Vein endothelial cell (primary cell): ENCODE results near the gene POLK. TPM values are rescaled to one million over a fixed set of nuclear protein-coding genes. Genes with fewer than 3 reads are reported as not detected.

Experiments
- small RNA-seq: library from RNA; depleted of rRNA; stranded (forward); fragments of <200 nt; gene quantifications from one replicate; pipeline ENCODE3, GENCODE V24; 2012
- total RNA-seq: library from RNA; depleted of rRNA; stranded (reverse); fragments of >200 nt; gene quantifications from 2 replicates; pipeline ENCODE4 v1.2.3, GENCODE V29; 2012

POLK gene
- total RNA-seq, result 29.1 and 37.7 TPM in 2 replicates

DNA sequence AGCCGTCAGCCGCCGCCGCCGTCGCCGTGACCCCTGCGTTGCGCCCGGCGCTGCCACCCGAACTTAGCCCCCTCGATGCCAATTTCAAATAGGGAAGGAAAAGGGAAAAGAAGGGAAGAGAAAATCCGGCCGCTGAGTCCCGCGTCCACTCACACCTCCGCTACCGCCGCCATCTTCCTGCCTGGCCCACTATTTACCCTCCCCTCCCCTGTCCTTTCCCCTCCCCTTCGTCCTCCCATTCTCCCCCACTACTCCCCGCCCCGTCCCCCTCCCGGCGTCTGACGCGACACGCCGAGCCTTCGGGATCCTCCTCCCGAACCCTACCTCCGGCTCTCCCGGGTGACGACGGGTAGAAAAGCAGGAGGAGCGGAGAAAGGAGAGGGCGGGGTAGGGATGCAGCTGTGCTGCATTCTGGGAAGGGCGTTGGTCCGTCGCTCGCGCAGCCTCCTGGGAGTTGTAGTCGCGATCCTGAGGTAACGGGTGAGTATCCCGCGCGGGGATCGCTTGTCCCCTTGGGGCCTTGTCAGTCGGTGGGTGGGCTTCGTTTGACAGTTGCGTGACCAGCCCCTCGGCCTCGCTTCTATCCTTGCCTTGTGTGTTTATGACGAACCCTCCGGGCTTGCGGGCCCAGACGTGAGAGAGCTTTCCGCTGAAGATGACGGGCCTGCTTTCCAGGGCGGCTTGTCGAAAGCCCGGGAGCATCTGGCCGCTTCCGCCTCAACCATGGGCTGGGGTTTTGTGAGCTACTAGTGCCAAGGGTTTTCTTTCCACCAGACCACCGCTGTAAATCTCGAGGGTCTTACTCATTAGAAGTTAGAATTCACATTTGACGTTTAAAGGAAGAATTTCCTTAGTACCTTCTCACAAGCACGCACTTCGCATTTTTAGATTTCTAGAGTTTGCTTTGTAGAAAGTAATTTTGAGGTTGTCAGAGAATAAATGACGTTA lies at the start of gene POLK, which contains the start of gene CERT1:
POLK (plus strand) TSS at position 457 of the 948 bp plus-strand sequence.
CERT1 (minus strand) TSS at position 195 of the 948 bp plus-strand sequence. CDS start 422 bp downstream, outside the sequence.

DNA sequence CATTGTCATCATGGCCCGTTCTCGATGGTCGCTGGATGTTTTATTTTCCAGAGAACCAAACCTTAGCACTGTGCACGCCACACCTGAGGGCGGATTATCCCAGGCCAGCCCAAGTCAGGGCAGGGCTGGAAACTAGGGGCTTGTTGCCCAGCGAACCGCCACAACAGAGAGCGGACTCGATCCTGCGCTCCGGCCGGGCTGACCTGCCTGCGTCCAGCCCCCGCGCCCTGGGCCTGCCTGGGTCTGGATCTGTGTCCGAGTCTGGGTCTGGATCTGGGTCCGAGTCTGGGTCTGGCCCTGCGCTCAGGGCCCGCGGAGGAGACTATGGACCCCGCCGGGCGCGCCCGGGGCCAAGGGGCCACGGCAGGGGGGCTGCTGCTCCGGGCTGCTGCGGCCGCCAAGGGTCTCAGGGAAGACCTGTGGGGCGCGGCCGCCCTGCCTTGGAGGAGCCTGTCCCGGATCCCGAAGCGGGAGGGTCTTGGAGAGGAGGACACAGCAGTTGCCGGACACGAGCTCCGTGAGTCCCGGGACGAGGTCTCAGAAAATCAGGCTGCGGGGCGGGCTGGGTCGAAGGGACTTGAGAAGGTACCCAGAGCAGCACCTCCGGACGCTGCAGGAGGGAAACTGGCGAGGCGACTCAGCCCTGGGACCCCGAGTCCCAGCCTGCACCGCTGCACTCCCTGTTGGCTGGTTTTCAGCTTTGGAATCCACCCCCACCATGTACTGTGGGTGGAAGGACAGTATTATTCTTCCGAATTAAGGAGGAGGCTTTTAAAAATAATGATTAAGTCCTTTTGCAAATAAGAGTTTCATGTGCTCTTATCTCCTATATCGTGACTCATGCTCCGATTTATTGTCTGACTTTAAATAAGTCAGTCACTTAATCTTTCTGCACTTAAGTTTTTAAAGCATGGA lies 99.9 kb downstream of the POLK start, which contains the start of gene ANKDD1B:
ANKDD1B (plus strand) TSS at position 143 of the 915 bp plus-strand sequence; CDS start at position 325, 182 bp downstream.

Small RNAs within 50 kb of the gene (small RNA-seq; reads per million reads assigned to genes)
- not detected for gene RNU7-175P

Other genes starting within 250 kb of the POLK start
- 29.1 and 84.6 TPM in 2 replicates for gene HMGCR, start 174.7 kb upstream of the POLK start, total RNA-seq
- 24.5 and 34.4 TPM in 2 replicates for gene CERT1, start 262 bp upstream of the POLK start, total RNA-seq
- 0.33 and 0.86 TPM in 2 replicates for gene ANKDD1B, start 99.6 kb downstream of the POLK start, total RNA-seq
- gene POC5, start 205.5 kb downstream of the POLK start, total RNA-seq, result 7.5 and 10.0 TPM in 2 replicates